A673 (cell line): ENCODE measurements around the gene MS4A10. TPM values are rescaled to one million over a fixed set of nuclear protein-coding genes. Genes with fewer than 3 reads are reported as not detected.

Experiments
- BruUV-seq: library from RNA; stranded (reverse); fragments of 400-500 nt; replicated peaks from 2 replicates; lab custom pipeline; 2021; lab: Mats Ljungman, UMichigan
- CTCF ChIA-PET: fragments of 300-600 bp; sonication (Branson Sonifier 250); formaldehyde crosslinking; loops from one replicate; lab custom pipeline; 2022; ENCODE audit warnings: antibody characterized with exemption; lab: Charles Lee
- POLR2A ChIA-PET: fragments of 300-600 bp; sonication (Branson Sonifier 250); formaldehyde crosslinking; loops from one replicate; lab custom pipeline; 2022; ENCODE audit warnings: antibody characterized with exemption; ENCODE audit not compliant: low non-redundant PET; lab: Charles Lee
- DNase-seq: peaks from one replicate; pipeline ENCODE4 v3.0.0-alpha.2; 2015; ENCODE audit warnings: low spot score
- H3K27ac ChIP-seq: fragments of 200-600 bp; sonication (generic); 2 replicates; pipeline ENCODE4 v1.5.1; 2016; ENCODE audit warnings: mixed run types, low read depth, mild to moderate bottlenecking, mixed read lengths, antibody characterized with exemption, low read length; ENCODE audit not compliant: poor library complexity, severe bottlenecking
- H3K27me3 ChIP-seq: fragments of 200-600 bp; sonication (generic); replicated peaks from 2 replicates; pipeline ENCODE4 v1.6.1; 2017; ENCODE audit warnings: mixed run types, low read depth, mild to moderate bottlenecking, mixed read lengths, antibody characterized with exemption, low read length; ENCODE audit not compliant: insufficient read depth, poor library complexity
- H3K36me3 ChIP-seq: fragments of 200-600 bp; sonication (generic); 2 replicates; pipeline ENCODE4 v1.6.1; 2016; ENCODE audit warnings: mixed run types, mild to moderate bottlenecking, mixed read lengths, antibody characterized with exemption, low read length; ENCODE audit not compliant: insufficient read depth, poor library complexity, severe bottlenecking
- H3K4me1 ChIP-seq: fragments of 200-600 bp; sonication (generic); 2 replicates; pipeline ENCODE4 v1.6.1; 2017; ENCODE audit warnings: mixed run types, mild to moderate bottlenecking, mixed read lengths, antibody characterized with exemption, low read length; ENCODE audit not compliant: insufficient read depth, poor library complexity, severe bottlenecking
- H3K4me3 ChIP-seq: fragments of 200-600 bp; sonication (generic); 2 replicates; pipeline ENCODE4 v1.5.1; 2016; ENCODE audit warnings: low read depth, mixed run types, mild to moderate bottlenecking, mixed read lengths, low read length; ENCODE audit not compliant: poor library complexity, severe bottlenecking
- H3K9me3 ChIP-seq: fragments of 200-600 bp; sonication (generic); 2 replicates; pipeline ENCODE4 v1.6.1; 2016; ENCODE audit warnings: mixed run types, low read depth, mild to moderate bottlenecking, mixed read lengths, antibody characterized with exemption, low read length; ENCODE audit not compliant: poor library complexity, severe bottlenecking
- EZH2 ChIP-seq: fragments of 200-600 bp; sonication (generic); IDR thresholded peaks from 2 replicates; pipeline ENCODE4 v1.6.1; 2017; ENCODE audit warnings: borderline replicate concordance, low read depth, mild to moderate bottlenecking, mixed read lengths, antibody characterized with exemption, low read length; ENCODE audit not compliant: poor library complexity, severe bottlenecking
- intact Hi-C: fragments of 100-400 bp; cut with micrococcal nuclease; formaldehyde crosslinking; loops from one replicate; pipeline ENCODE4 v1.10.0; 2022; ENCODE audit not compliant: unreplicated experiment
- total RNA-seq: library from RNA; stranded (reverse); gene quantifications from 2 replicates; pipeline ENCODE4 v1.2.3, GENCODE V29; 2021
- TF ChIP-seq, protein P1 (sequence below): fragments of 300-800, 200-600 bp; sonication (generic); conservative IDR thresholded peaks from 2 replicates; pipeline ENCODE4 v1.5.1; 2017; ENCODE audit warnings: low read depth, mild to moderate bottlenecking, antibody characterized with exemption, low read length, moderate library complexity, mixed read lengths

The MS4A10 gene
- total RNA-seq, 1 experiment from 2014 or later, result not detected

DNA sequence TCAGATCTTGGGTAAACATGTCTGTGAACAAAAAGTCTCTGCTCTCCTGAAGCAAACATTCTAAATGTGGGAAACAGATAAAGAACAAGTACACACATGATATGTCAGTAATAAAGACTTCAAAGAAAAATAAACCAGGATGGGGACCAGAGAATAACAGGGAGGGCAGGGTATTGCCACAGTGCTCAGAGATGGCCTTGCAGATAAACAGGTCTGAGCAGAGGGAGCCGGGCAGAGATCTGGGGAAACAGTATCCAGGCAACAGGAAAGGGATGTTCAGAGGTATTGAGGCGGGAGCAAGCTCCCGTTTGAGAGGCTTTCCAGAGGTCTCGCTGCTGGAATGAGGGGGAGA is 59.7 kb downstream of the MS4A10 start:
- POLR2A ChIA-PET, result no interaction called here
- H3K36me3 ChIP-seq, result peaks cover 25% of the 10 kb centered on the region

DNA sequence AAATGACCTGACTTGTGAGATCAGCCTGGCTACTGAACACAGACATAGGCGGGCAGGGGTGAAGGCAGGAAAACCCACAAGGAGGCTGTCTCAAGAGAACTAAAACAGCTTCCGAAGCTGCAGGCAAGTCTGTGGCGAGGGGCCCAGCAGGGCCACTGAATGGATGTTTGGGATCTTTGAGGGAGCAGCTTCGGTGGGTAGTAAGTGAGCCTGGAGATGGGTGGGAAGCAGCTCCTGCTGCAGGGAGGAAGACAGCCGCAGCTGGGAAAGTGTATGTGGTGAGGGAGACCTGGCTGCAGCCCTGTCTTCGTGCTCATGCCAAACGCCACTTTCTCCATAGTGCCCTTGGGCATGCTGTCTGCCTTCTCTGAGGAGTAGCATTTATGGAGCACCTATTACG is 60.2 kb downstream of the MS4A10 start:
- H3K9me3 ChIP-seq, result no peaks in the 10 kb centered on the region
- POLR2A ChIA-PET, result no interaction called here
- no peak for TF ChIP-seq EZH2
- no TSS peak for BruUV-seq
- H3K4me3 ChIP-seq, result peak overlapping the region; percentile 91
- CTCF ChIA-PET, result no interaction called here
- H3K4me1 ChIP-seq, result no peaks in the 10 kb centered on the region
- H3K27me3 ChIP-seq, result no peaks in the 10 kb centered on the region
- peaks cover 29% of the 10 kb centered on the region for H3K36me3 ChIP-seq
- H3K27ac ChIP-seq, result no peak overlapping the region
- DNase-seq, result no peak
- intact Hi-C loops, result no loop called here

More for the DNA sequence above, 59.7 kb downstream of the MS4A10 start:
- intact Hi-C loops, result no loop called here
- no peak for TF ChIP-seq EZH2
- TF ChIP-seq, protein P1, sequence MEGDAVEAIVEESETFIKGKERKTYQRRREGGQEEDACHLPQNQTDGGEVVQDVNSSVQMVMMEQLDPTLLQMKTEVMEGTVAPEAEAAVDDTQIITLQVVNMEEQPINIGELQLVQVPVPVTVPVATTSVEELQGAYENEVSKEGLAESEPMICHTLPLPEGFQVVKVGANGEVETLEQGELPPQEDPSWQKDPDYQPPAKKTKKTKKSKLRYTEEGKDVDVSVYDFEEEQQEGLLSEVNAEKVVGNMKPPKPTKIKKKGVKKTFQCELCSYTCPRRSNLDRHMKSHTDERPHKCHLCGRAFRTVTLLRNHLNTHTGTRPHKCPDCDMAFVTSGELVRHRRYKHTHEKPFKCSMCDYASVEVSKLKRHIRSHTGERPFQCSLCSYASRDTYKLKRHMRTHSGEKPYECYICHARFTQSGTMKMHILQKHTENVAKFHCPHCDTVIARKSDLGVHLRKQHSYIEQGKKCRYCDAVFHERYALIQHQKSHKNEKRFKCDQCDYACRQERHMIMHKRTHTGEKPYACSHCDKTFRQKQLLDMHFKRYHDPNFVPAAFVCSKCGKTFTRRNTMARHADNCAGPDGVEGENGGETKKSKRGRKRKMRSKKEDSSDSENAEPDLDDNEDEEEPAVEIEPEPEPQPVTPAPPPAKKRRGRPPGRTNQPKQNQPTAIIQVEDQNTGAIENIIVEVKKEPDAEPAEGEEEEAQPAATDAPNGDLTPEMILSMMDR, result no peak
- H3K9me3 ChIP-seq, result no peaks in the 10 kb centered on the region
- no peak for DNase-seq
- no peaks in the 10 kb centered on the region for H3K4me1 ChIP-seq
- no peaks in the 10 kb centered on the region for H3K27me3 ChIP-seq
- BruUV-seq, result no TSS peak
- CTCF ChIA-PET, result no interaction called here
- no peak overlapping the region for H3K27ac ChIP-seq
- H3K4me3 ChIP-seq, result peak overlapping the region; percentile 91

DNA sequence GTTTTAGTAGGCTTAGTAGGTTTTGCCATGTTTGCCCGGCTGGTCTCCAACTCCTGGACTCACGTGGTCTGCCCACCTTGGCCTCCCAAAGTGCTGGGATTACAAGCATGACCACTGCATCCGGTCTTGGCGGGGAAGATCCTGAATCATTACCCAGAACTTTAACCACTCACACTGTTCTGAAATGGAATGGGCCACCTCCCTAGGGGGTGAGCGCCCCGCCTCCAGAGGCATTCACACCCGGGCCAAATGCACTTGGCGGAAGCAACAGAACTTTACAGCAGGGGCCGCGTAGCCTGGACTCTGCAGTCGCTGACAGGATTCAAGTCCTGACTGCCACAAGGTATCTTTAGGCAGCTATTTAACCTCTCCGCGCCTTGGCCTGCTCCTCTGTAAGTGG is 62.1 kb downstream of the MS4A10 start:
- Histone ChIP-seq H3K4me1 (no peaks in the 10 kb centered on the region), H3K9me3 (no peaks in the 10 kb centered on the region), H3K36me3 (peaks cover 44% of the 10 kb centered on the region), H3K27ac (no peak overlapping the region), H3K27me3 (no peaks in the 10 kb centered on the region), H3K4me3 (no peak overlapping the region)
- no TSS peak for BruUV-seq
- ChIA-PET POLR2A (no interaction called here), CTCF (interaction anchor here (0.7 kb wide), 1 partner anchor 16 kb away, joined by 3 read pairs; no protein-coding TSS in a partner anchor)
- no peak for DNase-seq
- TF ChIP-seq, protein P1, result no peak
- TF ChIP-seq EZH2, result no peak
- intact Hi-C loops, result no loop called here

DNA sequence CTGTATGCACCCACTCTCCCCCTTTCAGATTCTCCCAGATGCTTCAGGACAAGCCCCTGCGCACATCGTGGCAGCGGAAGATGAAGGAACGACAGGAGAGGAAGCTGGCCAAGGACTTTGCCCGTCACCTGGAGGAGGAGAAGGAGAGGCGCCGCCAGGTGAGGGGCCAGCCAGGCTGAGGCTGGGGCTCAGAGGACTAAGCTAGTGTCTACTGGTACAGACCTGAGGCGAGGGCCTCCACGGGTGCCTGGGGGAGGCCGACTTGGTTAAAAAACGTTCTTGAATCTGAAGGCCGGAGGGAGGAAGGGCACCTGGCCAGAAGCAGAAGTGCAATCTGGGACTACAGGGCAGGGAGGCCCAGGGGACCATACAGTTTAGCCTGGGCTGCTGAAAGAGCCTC is 62.8 kb downstream of the MS4A10 start:
- H3K4me3 ChIP-seq, result no peak overlapping the region
- no peaks in the 10 kb centered on the region for H3K27me3 ChIP-seq
- TF ChIP-seq, protein P1, result no peak
- TF ChIP-seq EZH2, result no peak
- DNase-seq, result no peak
- BruUV-seq, result no TSS peak
- CTCF ChIA-PET, result no interaction called here
- POLR2A ChIA-PET, result no interaction called here
- H3K9me3 ChIP-seq, result no peaks in the 10 kb centered on the region
- peaks cover 44% of the 10 kb centered on the region for H3K36me3 ChIP-seq
- intact Hi-C loops, result no loop called here
- H3K27ac ChIP-seq, result no peak overlapping the region
- no peaks in the 10 kb centered on the region for H3K4me1 ChIP-seq
